Right lobe of liver (tissue), 4 donors: ENCODE measurements around the gene CALY.

Experiments
- CTCF ChIP-seq, 4 donors: fragments of 200-600 bp in 3 of 4; fragments of 450-650 bp in 1 of 4; IDR thresholded peaks; one replicate each; pipeline versions ENCODE4 v1.5.1 to v1.8.0; 2016 to 2022; ENCODE audit warnings: antibody characterized with exemption in 4 of 4, mild to moderate bottlenecking in 2 of 4
- POLR2A ChIP-seq: fragments of 450-650 bp; IDR thresholded peaks from one replicate; pipeline ENCODE4 v1.6.1; 2017; ENCODE audit warnings: antibody characterized with exemption, mild to moderate bottlenecking
- donor health status: DM: no; HTN: no; CAD: no.
- donor health status: DM: no; HTN: no; CAD: no.
- donor health status: DM: no; HTN: yes; CAD: no.

- TF ChIP-seq CTCF (IDR thresholded peaks at IDR 0.05), result no peak
- no peak for TF ChIP-seq POLR2A
These were observed 41.1 kb upstream of the CALY start for GRCh38 chr10:133377818-133378250.
